CD4-positive, alpha-beta T cell treated with Interleukin-6 for 4 hours (primary cell): ENCODE results near the gene BACH2.

Source experiments
- DNase-seq: peaks from one replicate; pipeline ENCODE4 v3.0.0-alpha.2; 2020; ENCODE audit warnings: mixed read lengths

BACH2 gene

GRCh38 chr6:90274451-90275030, 22.1 kb downstream of the BACH2 start:
- peak; percentile 91 for DNase-seq

- no peak for DNase-seq
Measured at GRCh38 chr6:90273863-90274262, 22.8 kb downstream of the BACH2 start.

- DNase-seq, result no peak
Measured at GRCh38 chr6:90272895-90273294, 23.7 kb downstream of the BACH2 start.

- DNase-seq, result no peak
Measured at GRCh38 chr6:90271831-90272230, 24.8 kb downstream of the BACH2 start.

GRCh38 chr6:90269334-90269733, 27.3 kb downstream of the BACH2 start:
- no peak for DNase-seq

- no peak for DNase-seq
Measured at GRCh38 chr6:90268178-90268577, 28.5 kb downstream of the BACH2 start.

GRCh38 chr6:90266905-90267621, 29.6 kb downstream of the BACH2 start:
- DNase-seq, result peak; percentile 37

GRCh38 chr6:90264561-90264960, 32.1 kb downstream of the BACH2 start:
- no peak for DNase-seq

GRCh38 chr6:90263633-90264032, 33.0 kb downstream of the BACH2 start:
- no peak for DNase-seq

- no peak for DNase-seq
Measured at GRCh38 chr6:90261801-90262200, 34.8 kb downstream of the BACH2 start.

GRCh38 chr6:90257486-90257738, 39.2 kb downstream of the BACH2 start:
- no peak for DNase-seq

GRCh38 chr6:90256698-90257485, 39.8 kb downstream of the BACH2 start:
- DNase-seq, result no peak

- no peak for DNase-seq
Measured at GRCh38 chr6:90253631-90254030, 43.0 kb downstream of the BACH2 start.

- DNase-seq, result no peak
Measured at GRCh38 chr6:90251295-90251992, 45.2 kb downstream of the BACH2 start.

GRCh38 chr6:90250405-90250804, 46.2 kb downstream of the BACH2 start:
- no peak for DNase-seq

GRCh38 chr6:90249458-90249857, 47.2 kb downstream of the BACH2 start:
- DNase-seq, result peak; percentile 21

GRCh38 chr6:90249034-90249433, 47.6 kb downstream of the BACH2 start:
- peak; percentile 33 for DNase-seq

GRCh38 chr6:90247262-90247661, 49.4 kb downstream of the BACH2 start:
- DNase-seq, result no peak

GRCh38 chr6:90241229-90241880, 55.3 kb downstream of the BACH2 start:
- no peak for DNase-seq

GRCh38 chr6:90238496-90239266, 58.0 kb downstream of the BACH2 start:
- DNase-seq, result no peak

- DNase-seq, result no peak
Measured at GRCh38 chr6:90237350-90237990, 59.2 kb downstream of the BACH2 start.

GRCh38 chr6:90233994-90234393, 62.6 kb downstream of the BACH2 start:
- DNase-seq, result peak; percentile 81
